HG03442 (cell line): ENCODE data around the gene IREB2.
"Not testable (repeated sequence)": the region's sequence is repeated elsewhere in the genome, so short reads cannot be mapped to it uniquely, and the experiment has no call there.

Experiments used
- ATAC-seq: cut with Tn5 transposase; IDR thresholded peaks from one replicate; pipeline ENCODE4 v1.9.1; 2021; ENCODE audit warnings: mild to moderate bottlenecking, moderate library complexity; ENCODE audit not compliant: unreplicated experiment

The IREB2 gene

DNA sequence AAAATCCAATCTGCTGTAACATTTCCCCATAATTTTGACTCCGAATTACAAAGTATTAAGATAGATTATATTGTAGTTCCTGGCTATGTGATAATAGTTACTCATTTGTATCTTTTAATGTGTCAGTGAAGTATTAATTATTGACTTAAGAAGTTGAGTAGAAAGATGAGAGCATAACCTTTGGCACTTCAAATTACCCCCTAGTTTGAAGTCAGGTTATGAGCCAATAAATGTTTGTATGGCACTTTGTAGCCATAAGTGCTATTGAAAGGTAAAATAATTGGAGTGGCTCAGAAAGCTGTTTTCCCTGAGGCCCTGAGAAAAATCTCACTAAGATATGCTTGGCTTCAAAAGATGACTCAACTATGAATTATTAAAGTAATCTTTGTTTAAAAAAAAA is 31.0 kb downstream of the IREB2 start:
- ATAC-seq = no peak

DNA sequence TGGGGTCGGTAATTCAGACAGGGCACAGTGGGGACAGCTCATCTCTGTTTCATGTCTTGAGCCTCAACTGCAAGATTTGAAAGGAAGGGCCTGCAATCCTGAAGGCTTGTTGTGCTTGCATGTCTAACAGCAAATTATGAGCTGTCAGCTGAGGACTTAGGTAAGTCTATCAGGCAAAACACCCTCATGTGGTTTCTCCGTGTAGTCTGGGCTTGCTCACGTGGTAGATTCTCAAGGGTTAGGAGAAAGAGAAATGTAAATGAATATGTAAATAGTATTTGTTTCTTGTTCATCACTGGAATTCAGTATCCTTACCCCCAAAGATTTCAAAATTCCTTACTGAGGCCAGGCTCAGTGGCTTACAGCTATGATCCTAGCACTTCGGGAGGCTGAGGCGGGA is 39.3 kb downstream of the IREB2 start:
- no peak for ATAC-seq

DNA sequence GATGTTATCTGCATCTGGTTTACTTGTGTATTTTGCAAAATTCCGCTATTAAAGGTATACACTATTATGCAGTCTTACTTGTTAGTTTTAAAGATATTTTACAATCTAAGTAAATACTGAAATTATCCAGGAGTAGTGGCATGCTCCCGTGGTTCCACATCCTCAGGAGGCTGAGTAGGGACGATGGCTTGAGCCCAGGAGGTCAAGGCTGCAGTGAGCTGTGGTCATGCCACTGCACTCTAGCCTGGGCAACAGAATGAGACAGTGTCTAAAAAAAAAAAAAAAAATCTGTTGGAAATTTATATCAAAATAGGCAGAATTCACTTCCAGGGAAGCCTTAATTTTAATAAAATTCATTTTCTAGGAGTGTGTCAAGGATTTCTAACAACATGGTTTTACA is 41.6 kb downstream of the IREB2 start:
- no peak for ATAC-seq

DNA sequence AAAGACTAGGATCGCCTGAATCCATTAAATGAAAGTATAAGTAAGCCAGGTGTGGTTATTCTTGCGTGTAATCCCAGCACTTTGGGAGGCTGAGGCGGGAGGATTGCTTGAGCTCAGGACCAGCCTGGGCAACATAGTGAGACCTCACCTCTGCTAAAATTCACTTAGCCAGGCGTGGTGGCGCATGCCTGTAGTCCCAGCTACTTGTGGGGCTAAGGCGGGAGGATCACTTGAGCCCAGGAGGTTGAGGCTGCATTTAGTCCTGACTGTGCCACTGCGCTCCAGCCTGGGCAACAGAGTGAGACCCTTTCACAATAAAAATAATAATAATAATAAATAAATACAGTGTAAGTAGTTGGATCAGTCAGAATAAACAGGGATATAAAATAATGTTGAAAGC is 43.9 kb downstream of the IREB2 start:
- no peak for ATAC-seq

DNA sequence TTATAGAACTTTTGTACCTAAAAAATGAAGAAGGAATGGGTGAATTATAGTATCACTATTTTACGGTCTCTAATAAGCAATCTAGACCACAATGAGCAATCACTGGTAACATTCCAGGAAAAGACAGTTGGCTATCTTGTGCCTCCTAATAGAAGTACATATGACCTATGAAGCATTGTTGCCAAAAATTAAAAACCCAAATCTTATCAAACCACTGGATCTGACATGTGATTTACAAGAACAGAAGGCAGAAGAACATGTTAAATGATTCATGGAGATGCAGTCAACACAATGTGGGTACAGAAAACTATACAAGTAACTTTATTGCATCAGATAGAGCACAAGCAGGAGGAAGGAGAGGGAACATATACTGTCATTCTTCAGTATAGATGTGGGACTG is 54.9 kb downstream of the IREB2 start:
- ATAC-seq = no peak

DNA sequence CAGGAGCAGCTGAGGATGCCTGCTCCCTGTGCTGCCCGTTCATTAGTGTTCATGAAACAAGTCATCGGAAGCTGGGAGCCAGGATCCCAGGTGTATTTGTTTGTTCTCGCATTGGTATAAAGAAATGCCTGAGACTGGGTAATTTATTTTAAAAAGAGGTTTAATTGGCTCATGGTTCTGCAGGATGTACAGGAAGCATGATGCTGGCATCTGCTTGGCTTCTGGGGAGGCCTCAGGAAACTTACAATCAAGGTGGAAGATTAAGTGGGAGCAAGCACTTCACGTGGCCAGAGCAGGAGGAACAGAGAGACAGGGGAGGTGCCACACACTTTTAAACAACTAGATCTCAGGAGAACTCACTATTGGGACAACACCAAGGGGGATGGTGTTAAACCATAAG is 63.8 kb downstream of the IREB2 start:
- ATAC-seq = no peak

DNA sequence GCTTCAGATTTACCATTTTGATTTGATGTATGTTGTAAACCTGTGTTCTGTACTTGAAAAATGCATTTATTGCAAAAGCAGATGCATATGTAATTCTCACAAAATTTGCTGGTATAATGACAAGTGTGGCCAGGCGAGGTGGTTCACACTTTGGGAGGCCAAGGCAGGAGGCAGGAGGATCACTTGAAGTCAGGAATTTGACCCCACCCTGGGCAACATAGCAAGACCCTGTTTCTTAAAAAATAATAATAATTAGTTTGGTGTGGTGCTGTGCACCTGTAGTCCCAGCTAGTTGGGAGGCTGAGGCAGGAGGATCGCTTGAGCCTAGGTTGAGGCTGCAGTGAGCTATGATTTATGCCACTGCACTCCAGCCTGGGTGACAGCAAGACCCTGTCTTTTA is 64.6 kb downstream of the IREB2 start:
- ATAC-seq = no peak

DNA sequence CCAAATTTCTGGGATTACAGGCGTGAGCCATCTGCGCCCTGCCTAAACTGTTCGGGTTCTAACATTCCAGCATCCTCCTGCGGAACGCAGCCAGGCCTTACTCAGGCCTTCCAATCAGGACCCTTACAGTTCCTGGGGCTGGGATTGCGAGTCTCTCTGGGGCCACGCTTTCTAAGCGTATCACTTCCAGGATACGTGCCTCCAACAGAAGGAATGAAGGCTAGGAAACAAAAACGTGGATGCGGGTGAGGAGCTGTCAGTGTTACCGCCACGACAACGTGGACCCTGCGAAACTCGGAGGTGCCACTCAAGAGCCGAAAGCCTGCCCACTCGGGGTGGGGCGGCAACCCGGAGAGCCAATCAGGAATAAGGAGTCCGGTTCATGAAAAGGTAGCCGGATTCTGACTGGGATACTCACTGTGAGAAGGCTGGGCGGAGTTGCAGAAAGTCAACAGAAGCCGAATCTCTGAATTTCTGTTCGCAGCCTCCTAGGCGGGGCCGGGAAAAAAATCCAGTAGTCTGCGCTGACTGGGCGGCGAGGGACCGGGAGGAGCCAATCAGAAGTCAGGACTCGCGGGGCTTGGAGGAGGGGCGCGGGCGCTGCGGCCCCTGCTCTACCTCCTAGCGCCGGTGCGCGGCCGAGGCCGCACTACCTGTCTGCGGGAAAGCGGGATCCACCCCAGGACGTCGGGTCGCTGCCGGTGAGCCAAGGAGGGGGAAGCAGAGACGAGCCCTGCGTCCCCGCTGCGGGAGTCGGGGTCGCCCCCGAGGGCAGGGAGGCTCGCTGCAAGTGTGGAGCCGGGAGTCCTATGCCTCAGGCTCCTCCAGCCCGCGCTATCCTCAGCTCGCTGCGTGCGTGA is 69.2 kb downstream of the IREB2 start, which contains the start of gene HYKK:
TSS of gene HYKK (plus strand) at position 607 of the 860 bp plus-strand sequence. CDS start 5,512 bp downstream, outside the sequence.
- peak; percentile 84 for ATAC-seq

DNA sequence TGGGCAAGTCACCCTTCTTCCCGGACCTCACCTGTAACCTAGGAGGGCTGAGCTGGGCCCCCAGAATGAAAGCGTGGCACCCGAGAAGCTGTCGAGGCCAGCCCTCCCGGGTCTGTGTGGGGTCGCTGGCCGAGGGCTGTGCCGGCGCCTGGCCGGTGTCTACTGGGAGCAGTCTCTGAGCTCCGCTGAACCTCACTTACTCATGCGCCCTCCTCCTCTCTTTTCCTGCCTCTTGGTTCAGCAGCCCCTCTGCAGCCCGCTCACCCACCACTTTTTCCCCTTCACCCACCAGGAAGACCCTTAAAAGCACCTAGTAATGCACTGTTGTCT is 69.8 kb downstream of the IREB2 start:
- ATAC-seq = peak; percentile 12

DNA sequence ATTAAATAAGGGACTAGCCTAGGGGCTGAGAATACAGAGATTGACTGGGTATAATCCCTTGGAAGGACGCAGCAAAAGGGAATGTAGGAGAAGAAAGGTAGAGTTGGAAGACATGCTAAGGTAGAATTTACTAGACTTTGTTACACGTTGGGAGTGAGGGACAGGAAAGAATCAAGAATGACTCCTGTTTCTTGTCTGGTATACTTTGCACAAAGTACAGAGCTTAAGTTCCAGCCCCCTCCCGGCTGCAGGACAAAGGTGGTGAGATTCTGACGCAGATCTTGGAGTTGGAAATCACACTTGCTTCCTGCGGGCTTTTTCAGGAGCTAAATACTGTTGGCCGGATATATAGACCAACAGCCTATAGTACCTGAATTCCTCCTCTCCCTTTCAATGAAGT is 70.3 kb downstream of the IREB2 start:
- no peak for ATAC-seq

DNA sequence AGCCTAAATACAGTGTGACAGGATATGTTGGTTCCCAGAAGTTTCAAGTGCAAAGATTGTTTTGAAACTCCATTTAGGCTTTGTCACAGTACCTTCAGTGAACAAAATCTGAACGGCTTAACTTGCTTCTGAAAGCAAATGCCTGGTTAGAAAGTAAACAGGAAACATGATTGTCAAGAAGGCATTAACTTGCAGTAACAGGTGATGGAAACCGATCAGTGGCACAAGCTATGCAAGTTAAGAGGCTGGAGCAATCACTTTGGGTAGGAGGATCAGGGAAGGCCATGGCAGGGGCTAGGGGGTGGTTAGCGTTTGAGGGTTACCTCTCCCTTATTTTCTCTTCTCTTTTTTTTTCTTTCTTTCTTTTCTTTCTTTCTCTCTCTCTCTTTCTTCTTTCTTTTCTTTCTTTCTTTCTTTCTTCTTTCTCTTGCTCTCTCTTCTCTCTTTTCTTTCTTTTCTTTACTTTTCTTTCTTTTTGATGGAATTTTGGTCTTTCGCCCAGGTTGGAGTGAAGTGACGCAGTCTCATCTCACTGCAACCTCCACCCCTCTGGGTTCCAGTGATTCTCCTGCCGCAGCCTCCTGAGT is 71.8 kb downstream of the IREB2 start:
- ATAC-seq = no peak

DNA sequence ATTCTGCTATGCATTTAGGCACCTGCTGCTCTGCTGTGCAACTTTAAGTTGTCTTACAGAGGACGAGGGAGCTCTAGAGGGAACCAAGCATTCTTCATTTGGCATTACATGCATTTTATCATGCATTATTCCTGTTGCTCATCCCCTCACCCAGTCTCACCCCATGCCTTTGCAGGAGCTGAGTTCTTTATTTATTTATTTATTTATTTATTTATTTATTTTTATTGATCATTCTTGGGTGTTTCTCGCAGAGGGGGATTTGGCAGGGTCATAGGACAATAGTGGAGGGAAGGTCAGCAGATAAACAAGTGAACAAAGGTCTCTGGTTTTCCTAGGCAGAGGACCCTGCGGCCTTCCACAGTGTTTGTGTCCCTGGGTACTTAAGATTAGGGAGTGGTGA is 82.0 kb downstream of the IREB2 start:
- not testable (repeated sequence) for ATAC-seq

DNA sequence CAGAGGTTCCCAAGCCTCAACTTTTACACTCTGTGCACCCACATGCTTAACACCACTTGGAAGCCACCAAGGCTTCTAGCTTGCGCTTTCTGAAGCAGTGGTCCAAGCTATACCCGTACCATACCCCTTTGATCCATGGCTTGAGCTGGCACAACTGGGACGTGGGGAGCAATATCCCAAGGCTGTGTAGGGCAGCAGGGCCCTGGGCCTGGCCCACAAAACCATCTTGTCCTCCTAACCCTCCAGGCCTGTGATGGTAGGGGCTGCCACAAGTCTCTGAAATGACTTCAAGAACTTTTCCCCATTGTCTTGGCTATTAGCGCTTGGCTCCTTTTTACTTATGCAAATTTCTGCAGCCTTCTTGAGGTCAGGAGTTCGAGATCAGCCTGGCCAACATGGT is 86.2 kb downstream of the IREB2 start:
- no peak for ATAC-seq

DNA sequence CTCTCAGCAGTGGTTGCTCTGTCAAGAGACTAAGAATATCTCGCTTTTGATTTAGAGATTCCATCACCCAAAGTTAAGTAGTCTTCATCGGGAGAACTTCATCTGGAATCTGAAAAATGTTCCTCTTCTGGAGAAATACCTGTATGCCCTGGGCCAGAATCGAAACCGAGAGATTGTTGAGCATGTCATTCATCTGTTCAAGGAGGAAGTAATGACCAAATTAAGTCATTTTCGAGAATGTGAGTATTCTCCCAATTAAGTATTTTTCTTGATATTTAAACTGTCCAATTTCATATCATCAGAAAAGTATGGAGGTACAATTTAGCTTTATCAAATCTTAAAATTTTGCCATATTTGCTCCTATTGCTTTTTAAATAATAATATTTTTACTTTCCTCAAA is 89.3 kb downstream of the IREB2 start:
- no peak for ATAC-seq

DNA sequence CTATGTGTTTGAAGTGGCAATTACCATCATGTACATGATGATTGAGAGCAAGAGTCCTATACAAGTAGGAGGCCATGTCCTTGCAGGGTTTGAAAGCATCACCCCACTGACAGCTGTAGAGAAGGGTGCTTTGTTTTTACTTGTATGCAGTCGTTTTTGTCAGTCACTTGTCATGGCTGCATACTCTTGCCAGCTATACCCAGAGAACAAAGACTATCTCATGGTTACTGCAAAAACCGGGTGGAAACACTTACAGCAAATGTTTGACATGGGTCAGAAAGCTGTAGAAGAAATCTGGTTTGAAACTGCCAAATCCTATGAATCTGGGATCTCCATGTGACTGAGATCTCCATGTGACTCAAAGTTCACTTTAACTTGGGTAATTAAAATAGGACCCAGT is 95.3 kb downstream of the IREB2 start:
- ATAC-seq = no peak

DNA sequence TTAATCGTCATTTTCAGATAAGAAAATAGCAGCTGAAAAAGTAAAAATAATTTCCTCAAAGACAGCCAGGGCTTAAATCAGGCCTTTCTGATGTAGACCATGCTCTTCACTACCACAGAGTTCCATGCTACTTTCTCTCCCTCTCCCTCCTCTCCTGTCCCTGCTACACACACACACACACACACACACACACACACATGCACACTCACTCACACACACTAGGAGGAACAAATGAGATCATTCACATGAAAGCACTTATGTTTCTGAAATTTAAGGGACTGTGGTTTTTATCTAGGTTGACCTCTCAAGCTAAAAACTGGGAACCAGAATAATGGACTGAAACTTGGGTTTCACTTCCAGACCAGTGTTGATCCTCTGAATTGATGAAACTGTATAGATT is 98.1 kb downstream of the IREB2 start:
- no peak for ATAC-seq

DNA sequence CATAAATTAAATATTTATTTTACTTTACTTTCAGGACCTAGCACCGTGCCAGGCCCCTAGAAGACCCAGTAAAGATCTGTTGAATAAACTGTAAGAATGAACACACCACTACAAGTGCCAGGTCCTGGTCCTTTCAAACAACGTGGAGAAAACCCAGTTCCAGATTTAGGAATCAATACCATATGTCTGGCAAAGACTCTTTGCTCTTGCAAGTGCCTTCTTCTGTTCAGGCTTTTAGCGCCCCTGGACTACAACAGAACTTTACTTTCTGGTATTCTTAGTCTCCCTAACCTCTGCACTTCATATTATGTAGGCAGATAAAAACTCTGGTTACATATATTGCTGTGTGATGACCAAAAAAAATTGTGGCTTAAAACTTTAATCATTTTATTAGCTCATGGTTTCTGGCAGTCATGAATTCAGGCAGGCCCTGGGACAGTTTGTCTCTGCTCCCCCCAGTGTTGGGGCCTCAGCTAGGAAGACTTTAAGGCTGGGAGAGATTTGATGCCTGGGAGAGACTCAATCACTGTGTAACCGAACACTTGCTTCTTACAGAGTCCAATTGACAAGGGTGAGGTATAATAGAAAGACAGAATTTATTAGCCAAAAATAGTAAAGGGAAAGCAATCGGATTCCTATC is 99.4 kb downstream of the IREB2 start:
- ATAC-seq = no peak

DNA sequence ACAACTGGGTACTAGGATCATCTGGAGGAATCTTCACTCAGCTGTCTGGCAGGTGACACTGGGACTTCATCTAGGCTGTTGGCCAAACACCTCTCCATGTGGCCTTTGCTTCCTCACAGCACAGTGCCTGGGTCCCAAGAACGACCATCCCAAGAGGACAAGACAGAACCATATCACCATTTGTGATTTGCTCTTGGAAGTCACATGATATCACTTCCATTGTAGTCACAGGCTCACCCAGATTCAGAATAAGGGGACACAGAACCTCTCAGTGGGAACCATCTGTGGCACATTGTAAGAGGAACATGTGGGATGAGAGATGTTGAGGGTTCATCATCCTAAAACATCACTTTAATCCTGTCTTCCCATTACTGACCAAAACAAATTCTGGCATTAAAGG is 100.3 kb downstream of the IREB2 start:
- ATAC-seq = no peak

DNA sequence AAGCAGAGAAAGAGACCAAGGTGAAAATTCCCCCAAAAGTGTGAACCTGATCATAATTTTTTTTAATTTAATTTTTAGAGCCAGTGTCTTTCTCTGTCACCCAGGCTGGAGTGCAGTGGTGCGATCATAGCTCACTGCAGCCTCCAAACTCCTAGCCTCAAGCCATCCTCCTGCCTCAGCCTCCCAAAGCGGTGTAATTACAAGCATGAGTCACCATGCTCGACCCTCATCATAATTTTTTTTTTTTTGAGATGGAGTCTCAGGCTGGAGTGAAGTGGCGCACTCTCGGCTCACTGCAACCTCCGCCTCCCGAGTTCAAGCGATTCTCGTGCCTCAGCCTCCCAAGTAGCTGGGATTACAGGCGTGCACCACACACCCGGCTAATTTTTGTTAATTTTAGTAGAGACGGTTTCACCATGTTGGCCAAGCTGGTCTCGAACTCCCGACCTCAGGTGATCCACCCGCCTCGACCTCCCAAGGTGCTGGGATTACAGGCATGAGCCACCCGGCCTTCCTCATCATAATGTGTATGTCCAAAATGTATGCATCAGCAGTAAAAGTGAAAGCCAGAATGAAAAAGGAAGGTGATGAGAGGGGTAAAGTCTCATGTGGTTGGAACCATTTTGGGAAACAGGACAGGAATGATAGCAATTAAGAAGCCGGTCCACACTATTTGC is 101.6 kb downstream of the IREB2 start:
- not testable (repeated sequence) for ATAC-seq

DNA sequence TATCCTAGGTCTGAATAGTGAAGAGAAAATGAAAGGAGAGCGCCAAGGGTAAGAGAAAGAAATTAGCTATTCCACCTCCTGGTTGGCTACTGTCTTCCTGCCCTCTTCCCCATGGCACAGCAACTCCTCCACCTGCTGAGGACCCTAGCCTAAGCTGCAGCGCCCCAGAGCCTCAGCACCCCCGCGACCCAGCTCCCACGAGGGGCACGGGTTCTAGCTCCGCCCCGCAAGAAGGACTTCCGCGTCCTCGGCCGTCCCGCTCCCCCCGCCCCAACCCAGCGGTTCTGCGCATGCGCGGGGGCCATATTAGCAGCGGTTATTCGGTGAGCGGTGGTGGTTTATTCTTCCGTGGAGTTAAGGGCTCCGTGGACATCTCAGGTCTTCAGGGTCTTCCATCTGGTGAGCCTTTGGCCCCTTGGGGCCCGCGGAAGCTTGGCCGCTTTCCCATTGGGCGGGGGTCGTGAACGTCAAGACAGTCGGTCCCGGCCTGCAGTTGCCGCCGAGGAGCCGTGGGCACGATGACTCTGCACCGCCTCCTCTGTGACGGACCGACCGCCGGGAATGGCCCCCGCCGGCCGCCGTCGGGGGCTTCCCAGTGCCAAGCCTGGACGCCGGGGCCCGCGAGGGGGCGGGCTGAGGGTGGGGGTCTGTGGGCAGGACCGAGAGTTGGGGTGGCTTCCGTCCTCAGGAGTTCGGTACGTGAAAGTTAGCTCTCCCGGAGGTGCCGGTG is 102.3 kb downstream of the IREB2 start, which contains the start of gene PSMA4:
TSS of gene PSMA4 (plus strand) at position 304 of the 730 bp plus-strand sequence. CDS start 1,484 bp downstream, outside the sequence.
- peak; percentile 85 for ATAC-seq
